ENCODE measurements around the gene KRT17. TPM values are rescaled to one million over a fixed set of nuclear protein-coding genes. Genes with fewer than 3 reads are reported as not detected.

Gene KRT17
- total and polyA plus RNA-seq, 2 of the 4 experiments (the other 2 are of a cell fraction) = 2.5 to 4.6 TPM

DNA sequence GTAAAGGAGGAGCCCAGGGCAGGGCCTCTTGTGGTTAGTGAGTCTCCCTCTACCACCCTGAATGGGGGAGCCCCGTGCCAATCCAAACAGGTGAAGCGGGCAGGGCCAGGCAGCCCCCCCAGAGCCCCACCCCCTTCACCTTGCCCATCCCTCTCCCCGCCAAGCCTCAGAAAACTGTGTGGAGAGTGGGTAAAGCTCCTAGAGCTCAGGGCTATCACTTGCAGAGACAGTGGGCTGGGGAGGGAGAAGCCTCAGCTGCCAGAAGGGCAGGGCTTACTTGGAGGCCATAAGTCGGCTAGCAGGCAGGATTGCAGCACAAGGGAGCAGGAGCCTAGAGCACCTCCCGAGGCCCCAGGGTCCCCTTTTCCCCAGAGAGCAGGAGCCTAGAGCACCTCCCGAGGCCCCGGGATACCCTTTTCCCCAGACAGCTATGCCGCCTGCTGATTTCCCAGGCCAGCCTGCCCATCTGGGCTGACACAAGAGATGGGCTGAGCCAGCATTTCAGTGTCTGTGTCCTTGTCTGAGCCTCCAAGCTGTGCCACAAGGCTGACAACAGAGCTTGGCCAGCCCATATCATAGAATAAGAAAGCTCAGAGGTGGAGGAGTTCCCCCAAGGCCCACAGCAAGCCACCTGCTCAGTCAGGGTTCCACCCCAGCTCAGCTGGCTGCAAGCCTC, 30.9 kb downstream of the KRT17 start:
- H2BK20ac ChIP-seq (ENCODE audit: low read depth, low read length) = no peak overlapping the region
- no peak overlapping the region for H3K14ac ChIP-seq (replicated peaks; ENCODE audit: low read depth, low read length)
- ATAC-seq (ENCODE audit: low read depth) (no peak), DNase-seq (no peak)
- no peak overlapping the region for H2AFZ ChIP-seq (replicated peaks; ENCODE audit: low read length, poor library complexity)
- no peaks in the 10 kb centered on the region for H3K4me1 ChIP-seq (ENCODE audit: control insufficient read depth, insufficient read depth, low read length)
- ChIA-PET CTCF (no interaction called here), POLR2A (ENCODE audit: unreplicated experiment) (no interaction called here)
- H4K8ac ChIP-seq (ENCODE audit: low read depth in 2 of 2, low read length in 2 of 2) = no peak overlapping the region
- no peak overlapping the region for H4K91ac ChIP-seq (ENCODE audit: insufficient read depth, low read depth, low read length)
- H3K9ac ChIP-seq (ENCODE audit: low read depth, low read length) = no peak overlapping the region
- no peak overlapping the region for H3K18ac ChIP-seq (ENCODE audit: low read depth, low read length)
- no peak overlapping the region for H3K56ac ChIP-seq (ENCODE audit: extremely low read depth, insufficient read depth, low read length)
- BruUV-seq (replicated peaks) = no TSS peak
- no peak overlapping the region for H2BK5ac ChIP-seq (ENCODE audit: low read depth, low read length, poor library complexity, severe bottlenecking)
- H3K36me3 ChIP-seq (ENCODE audit: control insufficient read depth, insufficient read depth, low read length) = no peaks in the 10 kb centered on the region
- no peaks in the 10 kb centered on the region for H3K9me3 ChIP-seq (ENCODE audit: control insufficient read depth, insufficient read depth, low read length)
- intact Hi-C loops (cut with micrococcal nuclease) = no loop called here
- H4K5ac ChIP-seq (ENCODE audit: low read depth, low read length) = no peak overlapping the region
- TF ChIP-seq RFX5 (IDR thresholded peaks at IDR 0.05; ENCODE audit: low read depth, low read length) = no peak
- no peak for TF ChIP-seq MAFK (IDR thresholded peaks at IDR 0.05; ENCODE audit: low read depth, low read length)
- no peak for TF ChIP-seq POLR2A (IDR thresholded peaks at IDR 0.05; ENCODE audit: low read depth, low read length)
- TF ChIP-seq USF2 (IDR thresholded peaks at IDR 0.05; ENCODE audit: low read depth, low read length) = no peak
- TF ChIP-seq NFE2L2 (IDR thresholded peaks at IDR 0.05; ENCODE audit: low read depth, low read length) = no peak
- TF ChIP-seq CHD1 (IDR thresholded peaks at IDR 0.05; ENCODE audit: low read depth, low read length) = no peak
- no peak for TF ChIP-seq SMC3 (IDR thresholded peaks at IDR 0.05; ENCODE audit: low read depth, low read length)
- TF ChIP-seq MXI1 (IDR thresholded peaks at IDR 0.05; ENCODE audit: borderline replicate concordance, low read depth, low read length) = no peak
- no peak for TF ChIP-seq FOS (IDR thresholded peaks at IDR 0.05; ENCODE audit: low read depth, low read length)
- TF ChIP-seq CEBPB (IDR thresholded peaks at IDR 0.05; ENCODE audit: low read depth, low read length) = no peak
- no peak for TF ChIP-seq MAZ (IDR thresholded peaks at IDR 0.05; ENCODE audit: borderline replicate concordance, low read depth, low read length)
- H3K23ac ChIP-seq (ENCODE audit: low read depth, low read length) = no peak overlapping the region
- H2AK9ac ChIP-seq (replicated peaks; ENCODE audit: low read depth, low read length, poor library complexity) = no peak overlapping the region
- H3K79me1 ChIP-seq (ENCODE audit: low read depth in 1 of 2, low read length in 2 of 2) = no peaks in the 10 kb centered on the region
- dilution Hi-C loops (cut with HindIII; ENCODE audit: low sequenced_read_pairs, unreplicated experiment) = no loop called here
- WGBS, 2 experiments (ENCODE audit: extremely low coverage in 2 of 2, insufficient read length in 1 of 2) = 34% methylated on average over 3 of the region's 8 CpGs; no CpG with 5 or more reads in 1 of the 2 experiments
- no peak overlapping the region for H3K4me3 ChIP-seq (ENCODE audit: insufficient read depth, low read depth, low read length)
- H4K20me1 ChIP-seq (ENCODE audit: insufficient read depth, low read length) = no peaks in the 10 kb centered on the region
- no peak overlapping the region for H3K4ac ChIP-seq (ENCODE audit: low read depth, low read length)
- H3K27ac ChIP-seq (ENCODE audit: insufficient read depth, low read length) = no peak overlapping the region
- peaks cover 67% of the 10 kb centered on the region for H3K27me3 ChIP-seq (ENCODE audit: control insufficient read depth, insufficient read depth, low read length)
- in situ Hi-C loops (cut with MboI; ENCODE audit: low sequenced_read_pairs) = no loop called here
- H2BK120ac ChIP-seq (ENCODE audit: low read depth, low read length) = no peak overlapping the region
- no peak overlapping the region for H2AK5ac ChIP-seq (ENCODE audit: low read depth, low read length)
- no peaks in the 10 kb centered on the region; the same call in 1 of the 2 replicates for H3K9me1 ChIP-seq (ENCODE audit: insufficient read depth, low read length)
- H2BK15ac ChIP-seq (ENCODE audit: low read depth, low read length) = no peak overlapping the region
- no peak overlapping the region for H3K4me2 ChIP-seq (ENCODE audit: low read depth, low read length)

Measured in IMR-90 (cell line).